Keratinocyte (primary cell): ENCODE measurements around the gene INHBC. TPM values are rescaled to one million over a fixed set of nuclear protein-coding genes. Genes with fewer than 3 reads are reported as not detected.

Experiments
- DNase-seq: peaks from one replicate; pipeline ENCODE4 v3.0.0-alpha.2; 2011; ENCODE audit warnings: low read depth, missing footprints, low spot score
- FAIRE-seq: peaks from 2 replicates; lab custom pipeline; 2011; peaks lifted over from hg19 to GRCh38; lab: Jason Lieb, UNC
- H2AFZ ChIP-seq: 2 replicates; pipeline ENCODE4 v1.6.0; 2012; ENCODE audit warnings: low read length, control low read depth, inconsistent platforms; ENCODE audit not compliant: control insufficient read depth
- H3K27ac ChIP-seq: 2 replicates; pipeline ENCODE4 v1.5.1; 2011; ENCODE audit warnings: low read length; ENCODE audit not compliant: control insufficient read depth, insufficient read depth
- H3K27me3 ChIP-seq: 3 replicates; pipeline ENCODE4 v1.6.0; 2011; ENCODE audit warnings: low read length; ENCODE audit not compliant: control insufficient read depth, insufficient read depth; ENCODE audit errors: extremely low read depth
- H3K36me3 ChIP-seq, 2 experiments: 2 replicates in 1 of 2; 3 replicates in 1 of 2; pipeline ENCODE4 v1.5.1; 2011; ENCODE audit warnings: low read length in 2 of 2, mild to moderate bottlenecking in 1 of 2; ENCODE audit not compliant: control insufficient read depth in 2 of 2, insufficient read depth in 2 of 2; ENCODE audit errors: extremely low read depth in 1 of 2
- H3K4me1 ChIP-seq: 3 replicates; pipeline ENCODE4 v1.5.1; 2011; ENCODE audit warnings: low read length; ENCODE audit not compliant: control insufficient read depth, insufficient read depth; ENCODE audit errors: extremely low read depth
- H3K4me2 ChIP-seq: 3 replicates; pipeline ENCODE4 v1.6.0; 2011; ENCODE audit warnings: low read depth, low read length; ENCODE audit not compliant: control insufficient read depth, insufficient read depth; ENCODE audit errors: extremely low read depth
- H3K4me3 ChIP-seq, 3 experiments: fragments of 200-600 bp in 1 of 3; sonication (generic) in 1 of 3; 2 replicates in 2 of 3; 3 replicates in 1 of 3; pipeline ENCODE4 v1.5.1; 2011 to 2016; ENCODE audit warnings: low read length in 3 of 3, mild to moderate bottlenecking in 3 of 3, control low read depth in 2 of 3, inconsistent platforms in 1 of 3, low read depth in 1 of 3, mixed read lengths in 1 of 3, mixed run types in 1 of 3, moderate library complexity in 1 of 3; ENCODE audit not compliant: control insufficient read depth in 2 of 3, insufficient read depth in 2 of 3; ENCODE audit errors: extremely low read depth in 1 of 3
- H3K79me2 ChIP-seq: 2 replicates; pipeline ENCODE4 v1.6.0; 2012; ENCODE audit warnings: low read length; ENCODE audit not compliant: control insufficient read depth, insufficient read depth
- H3K9ac ChIP-seq: 3 replicates; pipeline ENCODE4 v1.6.0; 2011; ENCODE audit warnings: low read length; ENCODE audit not compliant: control insufficient read depth, insufficient read depth; ENCODE audit errors: extremely low read depth
- H3K9me1 ChIP-seq: 3 replicates; pipeline ENCODE4 v1.6.0; 2011; ENCODE audit warnings: low read length; ENCODE audit not compliant: control insufficient read depth, insufficient read depth; ENCODE audit errors: extremely low read depth
- H3K9me3 ChIP-seq: 2 replicates; pipeline ENCODE4 v1.5.1; 2012; ENCODE audit warnings: low read depth, low read length; ENCODE audit not compliant: control insufficient read depth
- H4K20me1 ChIP-seq: 3 replicates; pipeline ENCODE4 v1.6.0; 2011; ENCODE audit warnings: low read length; ENCODE audit not compliant: control insufficient read depth, insufficient read depth; ENCODE audit errors: extremely low read depth
- CTCF ChIP-seq, 3 experiments: IDR thresholded peaks in 1 of 3; conservative IDR thresholded peaks in 1 of 3; optimal IDR thresholded peaks in 1 of 3; 2 replicates in 2 of 3; 3 replicates in 1 of 3; pipeline versions ENCODE3 to v1.5.1; 2011; ENCODE audit warnings: low read length in 3 of 3, mild to moderate bottlenecking in 3 of 3, moderate library complexity in 2 of 3, control low read depth in 1 of 3, inconsistent platforms in 1 of 3; ENCODE audit not compliant: insufficient read depth in 2 of 3; ENCODE audit errors: extremely low read depth in 1 of 3
- EZH2 ChIP-seq: IDR thresholded peaks from one replicate; pipeline ENCODE4 v1.6.1; 2012; ENCODE audit warnings: inconsistent platforms, mild to moderate bottlenecking, low read length, moderate library complexity
- dilution Hi-C: fragments of 300-500 bp; cut with MboI; formaldehyde crosslinking; loops from one replicate; pipeline ENCODE4 v1.7.0; 2020; ENCODE audit warnings: low sequenced_read_pairs; ENCODE audit not compliant: extremely low pct_ligation_motif_present
- polyA plus RNA-seq, 5 experiments: library from polyadenylated mRNA; depleted of rRNA in 3 of 5; stranded (reverse) in 3 of 5; stranded (forward) in 1 of 5; unstranded in 1 of 5; fragments of >200 nt; gene quantifications; 1 replicate in 1 of 5; 2 replicates in 3 of 5; 3 replicates in 1 of 5; pipeline versions ENCODE4 v1.2.1 to v1.2.3, GENCODE V29; 2011 to 2012; ENCODE audit warnings: missing spikeins in 2 of 5, low read depth in 1 of 5, low replicate concordance in 1 of 5

INHBC gene
- polyA plus RNA-seq, 1 donor (not counting 4 experiments of a cell fraction or from before 2014, with no cell fraction given): 0.04 TPM

- dilution Hi-C loops: no loop called here
These were observed 37.8 kb downstream of the INHBC start for GRCh38 chr12:57472391-57472790.

GRCh38 chr12:57473392-57473791 is 38.8 kb downstream of the INHBC start:
- Histone ChIP-seq H2AFZ (no peak overlapping the region), H3K36me3 (no peaks in the 10 kb centered on the region), H3K27ac (no peak overlapping the region), H3K4me3 (no peak overlapping the region), H3K79me2 (no peaks in the 10 kb centered on the region), H3K27me3 (peaks cover 89% of the 10 kb centered on the region), H3K9me1 (no peaks in the 10 kb centered on the region), H3K4me1 (peaks cover 3% of the 10 kb centered on the region), H3K9ac (no peak overlapping the region), H3K4me2 (no peak overlapping the region), H3K9me3 (no peaks in the 10 kb centered on the region), H4K20me1 (no peaks in the 10 kb centered on the region)
- dilution Hi-C loops: no loop called here
- TF ChIP-seq CTCF (optimal IDR thresholded peaks at IDR 0.05 in 1 of 3, IDR thresholded peaks at IDR 0.05 in 1 of 3, conservative IDR thresholded peaks at IDR 0.05 in 1 of 3; ENCODE audit: extremely low read depth in 1 of 3, insufficient read depth in 2 of 3, low read length in 3 of 3) (no peak), EZH2 (no peak)
- FAIRE-seq (no peak), DNase-seq (no peak)

More at GRCh38 chr12:57472391-57472790, 37.8 kb downstream of the INHBC start:
- Histone ChIP-seq H3K4me1 (peaks cover 3% of the 10 kb centered on the region), H3K9me1 (no peaks in the 10 kb centered on the region), H3K36me3 (no peaks in the 10 kb centered on the region), H3K9me3 (no peaks in the 10 kb centered on the region), H3K4me2 (no peak overlapping the region), H3K9ac (no peak overlapping the region), H3K4me3 (no peak overlapping the region), H2AFZ (no peak overlapping the region), H3K27ac (no peak overlapping the region), H4K20me1 (no peaks in the 10 kb centered on the region), H3K79me2 (no peaks in the 10 kb centered on the region), H3K27me3 (peaks cover 87% of the 10 kb centered on the region)
- TF ChIP-seq CTCF (optimal IDR thresholded peaks at IDR 0.05 in 1 of 3, IDR thresholded peaks at IDR 0.05 in 1 of 3, conservative IDR thresholded peaks at IDR 0.05 in 1 of 3; ENCODE audit: extremely low read depth in 1 of 3, insufficient read depth in 2 of 3, low read length in 3 of 3): no peak
- DNase-seq (no peak), FAIRE-seq (no peak)
